Loucy (cell line): ENCODE data around the gene YAP1.

Experiments
- H2AFZ ChIP-seq: fragments of 200-600 bp; sonication (generic); 2 replicates; pipeline ENCODE4 v1.6.0; 2016; ENCODE audit warnings: antibody characterized with exemption, mild to moderate bottlenecking, low read length, moderate library complexity
- H3F3A ChIP-seq: fragments of 200-600 bp; 2 replicates; pipeline ENCODE4 v1.6.0; 2016; ENCODE audit warnings: antibody characterized with exemption, low read depth, mild to moderate bottlenecking
- H3K27me3 ChIP-seq: fragments of 200-600 bp; sonication (generic); 2 replicates; pipeline ENCODE4 v1.6.1; 2014; ENCODE audit warnings: low read length, mild to moderate bottlenecking; ENCODE audit not compliant: insufficient read depth, poor library complexity, severe bottlenecking
- H3K36me3 ChIP-seq: fragments of 200-600 bp; sonication (generic); 2 replicates; pipeline ENCODE4 v1.6.1; 2016; ENCODE audit warnings: low read length; ENCODE audit not compliant: insufficient read depth
- H3K4me1 ChIP-seq: fragments of 200-600 bp; sonication (generic); 2 replicates; pipeline ENCODE4 v1.5.1; 2014; ENCODE audit warnings: low read length, mild to moderate bottlenecking; ENCODE audit not compliant: insufficient read depth, poor library complexity, severe bottlenecking
- H3K4me2 ChIP-seq: fragments of 200-600 bp; sonication (generic); 2 replicates; pipeline ENCODE4 v1.6.0; 2014; ENCODE audit warnings: antibody characterized with exemption, low read length, low read depth, mild to moderate bottlenecking; ENCODE audit not compliant: poor library complexity, severe bottlenecking
- H3K4me3 ChIP-seq: fragments of 200-600 bp; sonication (generic); 2 replicates; pipeline ENCODE4 v1.5.1; 2014; ENCODE audit warnings: low read length, mild to moderate bottlenecking, mixed read lengths; ENCODE audit not compliant: poor library complexity, severe bottlenecking
- H3K79me2 ChIP-seq: fragments of 200-600 bp; sonication (generic); 2 replicates; pipeline ENCODE4 v1.6.1; 2014; ENCODE audit warnings: low read length; ENCODE audit not compliant: insufficient read depth
- H3K9ac ChIP-seq: fragments of 200-600 bp; sonication (generic); 2 replicates; pipeline ENCODE4 v1.6.0; 2014; ENCODE audit warnings: mild to moderate bottlenecking, low read depth, low read length, moderate library complexity; ENCODE audit not compliant: poor library complexity, severe bottlenecking
- H3K9me2 ChIP-seq: fragments of 200-600 bp; sonication (generic); replicated peaks from 2 replicates; pipeline ENCODE4 v1.6.1; 2016; ENCODE audit warnings: low read depth, low read length, mixed read lengths
- H3K9me3 ChIP-seq: fragments of 200-600 bp; sonication (generic); 2 replicates; pipeline ENCODE4 v1.6.1; 2014; ENCODE audit warnings: mild to moderate bottlenecking, antibody characterized with exemption, low read length, low read depth; ENCODE audit not compliant: insufficient read depth
- H4K20me1 ChIP-seq: fragments of 200-600 bp; sonication (generic); 2 replicates; pipeline ENCODE4 v1.6.0; 2014; ENCODE audit warnings: antibody characterized with exemption, low read length, mild to moderate bottlenecking; ENCODE audit not compliant: insufficient read depth, poor library complexity, severe bottlenecking
- CTCF ChIP-seq: fragments of 200-600 bp; sonication (generic); conservative IDR thresholded peaks from 2 replicates; pipeline ENCODE4 v1.5.1; 2014; ENCODE audit warnings: mild to moderate bottlenecking, antibody characterized with exemption, low read length
- EZH2phosphoT487 ChIP-seq: fragments of 200-600 bp; IDR thresholded peaks from 2 replicates; pipeline ENCODE4 v1.6.1; 2018; ENCODE audit warnings: antibody characterized with exemption, mild to moderate bottlenecking, moderate library complexity, borderline replicate concordance

The YAP1 gene

DNA sequence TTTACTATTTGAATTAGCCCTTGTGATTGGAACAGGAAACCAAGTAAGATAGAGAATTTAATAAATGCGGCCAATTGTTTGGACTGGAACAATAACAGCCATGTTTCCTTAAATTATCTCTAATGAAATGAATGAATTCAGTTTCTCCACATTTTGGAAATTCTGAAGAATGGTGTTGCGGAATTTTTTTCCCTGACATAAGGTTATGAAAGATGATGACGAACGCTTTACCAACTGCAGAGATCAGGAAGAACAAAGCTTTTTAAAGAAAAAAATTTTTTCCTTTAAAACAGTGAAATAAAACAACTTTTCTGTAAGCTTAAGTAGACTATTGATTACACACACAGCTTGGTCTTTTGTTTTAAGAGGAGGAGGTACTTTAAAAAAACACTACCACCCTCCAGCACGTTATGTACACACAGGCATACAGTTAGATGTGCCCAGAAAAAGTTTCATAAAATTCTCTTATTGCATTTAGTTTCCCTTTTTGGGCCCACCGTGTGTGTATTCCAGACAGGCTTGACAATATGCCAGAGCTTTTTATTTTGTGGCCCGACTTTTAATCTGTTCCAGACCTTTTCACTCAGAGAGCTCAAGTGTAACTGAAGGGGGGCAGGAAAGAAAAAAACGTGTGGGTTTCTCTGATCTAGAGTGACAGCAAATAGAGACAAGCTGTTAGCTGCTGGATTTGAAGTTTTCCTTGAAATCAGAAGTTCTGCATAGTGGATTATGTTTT lies 77.3 kb downstream of the YAP1 start:
- Histone ChIP-seq H3K79me2 (no peaks in the 10 kb centered on the region), H3K9ac (no peak overlapping the region)

GRCh38 chr11:102188488-102188887 lies 78.2 kb downstream of the YAP1 start:
- H3K9me2 ChIP-seq = no peaks in the 10 kb centered on the region
- H4K20me1 ChIP-seq = no peaks in the 10 kb centered on the region
- H3K79me2 ChIP-seq = no peaks in the 10 kb centered on the region
- no peaks in the 10 kb centered on the region for H3K27me3 ChIP-seq
- no peaks in the 10 kb centered on the region for H3K36me3 ChIP-seq
- no peaks in the 10 kb centered on the region for H3K9me3 ChIP-seq
- H3K4me3 ChIP-seq = no peak overlapping the region
- H2AFZ ChIP-seq = no peak overlapping the region
- H3K4me1 ChIP-seq = no peaks in the 10 kb centered on the region
- no peak for TF ChIP-seq EZH2phosphoT487
- no peak for TF ChIP-seq CTCF
- H3K4me2 ChIP-seq = no peak overlapping the region
- no peaks in the 10 kb centered on the region for H3F3A ChIP-seq
- H3K9ac ChIP-seq = no peak overlapping the region

More for the DNA sequence above, 77.3 kb downstream of the YAP1 start:
- Histone ChIP-seq H4K20me1 (no peaks in the 10 kb centered on the region), H3K4me1 (no peaks in the 10 kb centered on the region), H3K36me3 (no peaks in the 10 kb centered on the region), H3K4me2 (no peak overlapping the region), H3F3A (no peaks in the 10 kb centered on the region), H2AFZ (peak overlapping the region; percentile 15; the same call in 1 of the 2 replicates), H3K4me3 (no peak overlapping the region), H3K27me3 (no peaks in the 10 kb centered on the region), H3K9me2 (no peaks in the 10 kb centered on the region), H3K9me3 (no peaks in the 10 kb centered on the region)
- TF ChIP-seq CTCF = no peak
- TF ChIP-seq EZH2phosphoT487 = no peak

GRCh38 chr11:102191832-102192231 lies 81.6 kb downstream of the YAP1 start:
- Histone ChIP-seq H3K4me2 (no peak overlapping the region), H3K9me3 (no peaks in the 10 kb centered on the region), H3K9me2 (no peaks in the 10 kb centered on the region), H3K4me1 (no peaks in the 10 kb centered on the region), H3K4me3 (no peak overlapping the region), H3K36me3 (no peaks in the 10 kb centered on the region), H3K9ac (no peak overlapping the region), H3F3A (no peaks in the 10 kb centered on the region), H2AFZ (no peak overlapping the region), H3K27me3 (no peaks in the 10 kb centered on the region), H3K79me2 (no peaks in the 10 kb centered on the region), H4K20me1 (no peaks in the 10 kb centered on the region)
- TF ChIP-seq CTCF = no peak
- no peak for TF ChIP-seq EZH2phosphoT487
